Left ventricle myocardium inferior (tissue), 1 donor: Measurements from ENCODE around the gene SNAPC3. TPM values are rescaled to one million over a fixed set of nuclear protein-coding genes. Genes with fewer than 3 reads are reported as not detected.

Source experiments
- DNase-seq: peaks from one replicate; pipeline ENCODE4 v3.0.0-alpha.2; 2020
- H3K27ac ChIP-seq: fragments of 200-600 bp; replicated peaks from 2 replicates; pipeline ENCODE4 v1.8.0; 2021
- H3K27me3 ChIP-seq: fragments of 200-600 bp; 2 replicates; pipeline ENCODE4 v1.8.0; 2021; ENCODE audit warnings: low read depth
- H3K36me3 ChIP-seq: fragments of 200-600 bp; 2 replicates; pipeline ENCODE4 v1.8.0; 2021
- H3K4me1 ChIP-seq: fragments of 200-600 bp; 2 replicates; pipeline ENCODE4 v1.8.0; 2021
- H3K4me3 ChIP-seq: fragments of 200-600 bp; 2 replicates; pipeline ENCODE4 v1.8.0; 2021; ENCODE audit warnings: mild to moderate bottlenecking, moderate library complexity
- H3K9me3 ChIP-seq: fragments of 200-600 bp; replicated peaks from 2 replicates; pipeline ENCODE4 v1.8.0; 2021
- intact Hi-C: fragments of 100-400 bp; cut with micrococcal nuclease; formaldehyde crosslinking; loops from one replicate; pipeline ENCODE4 v1.11.0; 2022
- total RNA-seq: library from RNA; stranded (reverse); fragmentation: NEBNext Ultra II Directional; extraction: Animal tissue kit (Norgen Biotek cat#: 25700); gene quantifications from one replicate; pipeline ENCODE4 v1.2.1, GENCODE V29; 2021
- TF ChIP-seq, protein P1 (sequence below): fragments of 200-600 bp; IDR thresholded peaks from 2 replicates; pipeline ENCODE4 v1.8.0; 2021; ENCODE audit warnings: antibody characterized with exemption, mild to moderate bottlenecking, borderline replicate concordance
- donor health status: DM: no; HTN: yes; CAD: no; lungs with severe emphysema.

The SNAPC3 gene
- total RNA-seq, 1 donor from 2014 or later: 32.2 TPM

DNA sequence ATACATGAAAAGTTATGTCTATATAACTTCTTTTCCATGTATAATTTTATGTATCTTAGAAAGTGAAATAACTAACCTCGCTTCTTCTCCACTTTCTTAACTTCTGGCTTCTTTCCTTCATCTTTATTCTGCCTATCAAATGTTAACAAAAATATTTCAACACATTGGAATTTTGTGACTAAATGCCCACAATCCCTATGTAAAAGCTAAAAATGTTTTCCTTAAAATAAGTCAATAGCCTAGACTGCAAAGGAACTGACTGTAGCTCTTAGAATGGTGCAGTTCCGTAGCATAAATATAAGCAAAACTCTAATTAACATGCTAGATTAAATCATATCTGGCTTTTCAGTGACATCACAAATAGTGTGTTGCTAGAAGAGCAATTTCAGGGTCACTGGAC is 47.2 kb downstream of the SNAPC3 start:
- TF ChIP-seq, protein P1, sequence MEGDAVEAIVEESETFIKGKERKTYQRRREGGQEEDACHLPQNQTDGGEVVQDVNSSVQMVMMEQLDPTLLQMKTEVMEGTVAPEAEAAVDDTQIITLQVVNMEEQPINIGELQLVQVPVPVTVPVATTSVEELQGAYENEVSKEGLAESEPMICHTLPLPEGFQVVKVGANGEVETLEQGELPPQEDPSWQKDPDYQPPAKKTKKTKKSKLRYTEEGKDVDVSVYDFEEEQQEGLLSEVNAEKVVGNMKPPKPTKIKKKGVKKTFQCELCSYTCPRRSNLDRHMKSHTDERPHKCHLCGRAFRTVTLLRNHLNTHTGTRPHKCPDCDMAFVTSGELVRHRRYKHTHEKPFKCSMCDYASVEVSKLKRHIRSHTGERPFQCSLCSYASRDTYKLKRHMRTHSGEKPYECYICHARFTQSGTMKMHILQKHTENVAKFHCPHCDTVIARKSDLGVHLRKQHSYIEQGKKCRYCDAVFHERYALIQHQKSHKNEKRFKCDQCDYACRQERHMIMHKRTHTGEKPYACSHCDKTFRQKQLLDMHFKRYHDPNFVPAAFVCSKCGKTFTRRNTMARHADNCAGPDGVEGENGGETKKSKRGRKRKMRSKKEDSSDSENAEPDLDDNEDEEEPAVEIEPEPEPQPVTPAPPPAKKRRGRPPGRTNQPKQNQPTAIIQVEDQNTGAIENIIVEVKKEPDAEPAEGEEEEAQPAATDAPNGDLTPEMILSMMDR: no peak
- no peaks in the 10 kb centered on the region for H3K4me1 ChIP-seq
- no peaks in the 10 kb centered on the region for H3K27me3 ChIP-seq
- no peaks in the 10 kb centered on the region for H3K9me3 ChIP-seq
- H3K36me3 ChIP-seq: peaks cover 59% of the 10 kb centered on the region
- intact Hi-C loops: no loop called here
- no peak overlapping the region for H3K27ac ChIP-seq
- no peak for DNase-seq
- no peak overlapping the region for H3K4me3 ChIP-seq

GRCh38 chr9:15475923-15476536 is 53.4 kb downstream of the SNAPC3 start:
- Histone ChIP-seq H3K4me3 (no peak overlapping the region), H3K27me3 (no peaks in the 10 kb centered on the region), H3K36me3 (peaks cover 43% of the 10 kb centered on the region), H3K9me3 (no peaks in the 10 kb centered on the region), H3K4me1 (no peaks in the 10 kb centered on the region), H3K27ac (no peak overlapping the region)
- intact Hi-C loops: no loop called here
- TF ChIP-seq, protein P1: no peak
- no peak for DNase-seq

DNA sequence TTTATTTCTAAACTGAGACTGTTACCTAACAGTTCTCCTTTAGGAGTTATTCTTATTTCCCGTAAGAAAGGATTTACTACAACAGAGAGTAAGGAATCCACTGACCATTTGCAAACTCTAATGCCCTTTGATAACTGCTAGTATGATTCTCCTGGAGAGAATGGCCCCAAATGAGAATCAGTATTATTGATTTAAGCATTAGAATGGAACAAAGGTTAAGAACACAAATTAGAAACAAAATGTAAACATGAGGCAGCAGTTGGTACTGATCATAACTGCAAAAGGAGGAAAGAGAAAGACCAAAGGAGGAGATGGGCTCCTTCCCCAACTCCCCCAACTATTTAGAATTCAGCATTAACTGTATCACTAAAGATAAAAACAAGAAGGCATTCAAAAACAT is 57.4 kb downstream of the SNAPC3 start:
- Histone ChIP-seq H3K36me3 (peaks cover 23% of the 10 kb centered on the region), H3K4me1 (no peaks in the 10 kb centered on the region), H3K27me3 (no peaks in the 10 kb centered on the region), H3K27ac (no peak overlapping the region), H3K4me3 (no peak overlapping the region), H3K9me3 (no peaks in the 10 kb centered on the region)
- TF ChIP-seq, protein P1: no peak
- DNase-seq: no peak
- intact Hi-C loops: no loop called here

DNA sequence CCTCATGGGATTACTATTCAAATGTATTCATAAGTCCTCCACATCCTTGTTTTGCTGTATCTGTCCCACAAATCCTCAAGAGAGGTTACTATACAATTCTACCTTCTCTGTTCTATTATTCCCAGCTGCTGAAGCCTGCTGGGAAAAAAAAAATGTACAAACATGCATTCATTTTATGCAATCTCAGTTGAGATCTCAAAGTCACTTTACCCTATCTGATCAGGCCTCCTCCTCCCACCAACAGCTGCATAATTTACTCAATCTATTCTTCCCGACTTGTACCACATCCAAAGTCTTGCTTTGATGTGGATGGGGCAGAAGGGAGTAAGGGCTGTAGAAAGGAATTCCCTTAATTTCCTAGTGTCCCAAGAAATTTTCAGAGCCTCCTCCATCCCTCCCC is 59.5 kb downstream of the SNAPC3 start:
- H3K9me3 ChIP-seq: no peaks in the 10 kb centered on the region
- no peaks in the 10 kb centered on the region for H3K27me3 ChIP-seq
- H3K27ac ChIP-seq: no peak overlapping the region
- no peak for DNase-seq
- intact Hi-C loops: no loop called here
- no peak overlapping the region for H3K4me3 ChIP-seq
- H3K4me1 ChIP-seq: no peaks in the 10 kb centered on the region
- TF ChIP-seq, protein P1: no peak
- peaks cover 17% of the 10 kb centered on the region for H3K36me3 ChIP-seq

DNA sequence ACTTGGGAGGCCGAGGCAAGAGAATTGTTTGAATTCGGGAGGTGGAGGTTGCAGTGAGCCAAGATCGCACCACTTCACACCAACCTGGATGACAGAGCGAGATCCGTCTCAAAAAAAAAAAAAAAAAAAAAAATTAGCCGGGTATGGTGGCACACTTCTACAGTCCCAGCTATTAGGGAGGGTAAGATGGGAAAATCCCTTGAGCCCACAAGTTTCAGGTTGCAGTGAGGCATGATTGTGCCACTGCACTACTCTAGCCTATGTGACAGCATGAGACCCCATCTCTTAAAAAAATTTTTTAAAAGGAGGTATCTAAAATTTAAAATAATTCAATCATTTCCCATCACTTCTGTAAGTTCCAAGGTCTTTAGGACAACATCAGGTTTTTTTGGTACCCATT is 62.1 kb downstream of the SNAPC3 start:
- Histone ChIP-seq H3K27me3 (no peaks in the 10 kb centered on the region), H3K27ac (no peak overlapping the region), H3K36me3 (peaks cover 17% of the 10 kb centered on the region), H3K9me3 (no peaks in the 10 kb centered on the region), H3K4me1 (no peaks in the 10 kb centered on the region), H3K4me3 (no peak overlapping the region)
- TF ChIP-seq, protein P1: no peak
- intact Hi-C loops: no loop called here
- no peak for DNase-seq
